ENCODE results near the gene RBMS1.
A peak's percentile ranks its signal among the peaks of the same experiment; 100 is the strongest.

Gene RBMS1

GRCh38 chr2:160325418-160325817, 168.2 kb downstream of the RBMS1 start:
- no peak for DNase-seq

GRCh38 chr2:160324917-160325316, 168.7 kb downstream of the RBMS1 start:
- DNase-seq, result no peak

GRCh38 chr2:160324161-160324800, 169.3 kb downstream of the RBMS1 start:
- no peak for DNase-seq

GRCh38 chr2:160322320-160322719, 171.3 kb downstream of the RBMS1 start:
- no peak for DNase-seq

- no peak for DNase-seq
Observed at GRCh38 chr2:160321006-160321405, 172.6 kb downstream of the RBMS1 start.

GRCh38 chr2:160319700-160320099, 173.9 kb downstream of the RBMS1 start:
- DNase-seq, result peak; percentile 29

- no peak for DNase-seq
Observed at GRCh38 chr2:160318218-160318617, 175.4 kb downstream of the RBMS1 start.

GRCh38 chr2:160317181-160318099, 176.2 kb downstream of the RBMS1 start:
- no peak for DNase-seq

GRCh38 chr2:160315337-160315736, 178.3 kb downstream of the RBMS1 start:
- no peak for DNase-seq

GRCh38 chr2:160310118-160310828, 183.3 kb downstream of the RBMS1 start:
- DNase-seq, result no peak

GRCh38 chr2:160309585-160309984, 184.0 kb downstream of the RBMS1 start:
- no peak for DNase-seq

- no peak for DNase-seq
Observed at GRCh38 chr2:160308915-160309314, 184.7 kb downstream of the RBMS1 start.

GRCh38 chr2:160308476-160308875, 185.1 kb downstream of the RBMS1 start:
- no peak for DNase-seq

GRCh38 chr2:160306985-160307384, 186.6 kb downstream of the RBMS1 start:
- no peak for DNase-seq

- no peak for DNase-seq
Observed at GRCh38 chr2:160305081-160305750, 188.4 kb downstream of the RBMS1 start.

- DNase-seq, result no peak
Observed at GRCh38 chr2:160303527-160303926, 190.1 kb downstream of the RBMS1 start.

- no peak for DNase-seq
Observed at GRCh38 chr2:160303076-160303475, 190.5 kb downstream of the RBMS1 start.

- no peak for DNase-seq
Observed at GRCh38 chr2:160301420-160301819, 192.2 kb downstream of the RBMS1 start.

GRCh38 chr2:160300203-160300602, 193.4 kb downstream of the RBMS1 start:
- no peak for DNase-seq

GRCh38 chr2:160299540-160299939, 194.1 kb downstream of the RBMS1 start:
- DNase-seq, result no peak

- no peak for DNase-seq
Observed at GRCh38 chr2:160298960-160299359, 194.6 kb downstream of the RBMS1 start.

- no peak for DNase-seq
Observed at GRCh38 chr2:160295519-160296207, 197.9 kb downstream of the RBMS1 start.
